GM18951 (cell line): ENCODE results near the gene TTYH3.

Experiments
- POLR2A ChIP-seq: IDR thresholded peaks from 4 replicates; pipeline ENCODE4 v1.6.1; 2011; ENCODE audit warnings: mild to moderate bottlenecking; ENCODE audit not compliant: insufficient read length, insufficient read depth; ENCODE audit errors: extremely low read depth
- in situ Hi-C: fragments of 300-500 bp; cut with MboI; formaldehyde crosslinking; loops from one replicate; pipeline ENCODE4 v1.12.0; 2022; ENCODE audit warnings: low sequenced_read_pairs, mixed read lengths, inconsistent platforms; ENCODE audit not compliant: unreplicated experiment

TTYH3 gene

DNA sequence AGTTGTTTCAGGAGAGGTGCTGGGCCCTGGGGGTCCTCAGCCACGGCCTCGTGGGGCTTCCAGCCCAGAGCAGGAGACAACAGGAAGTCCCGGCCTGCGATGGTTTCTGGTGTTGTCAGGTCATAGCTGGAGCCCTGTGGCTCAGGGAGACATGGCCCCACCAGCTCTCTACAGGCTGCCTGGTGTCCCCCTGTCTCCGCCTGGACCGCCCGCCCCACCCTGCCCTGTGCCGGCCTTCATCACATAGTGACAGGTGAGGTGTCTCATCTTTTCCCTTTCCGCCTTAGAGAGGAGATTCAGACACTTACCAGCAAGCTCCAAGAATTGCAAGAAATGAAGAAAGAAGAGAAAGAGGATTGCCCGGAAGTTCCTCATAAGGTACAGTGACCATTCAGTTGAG lies 37.2 kb upstream of the TTYH3 start:
- no peak for TF ChIP-seq POLR2A
- in situ Hi-C loops = no loop called here

DNA sequence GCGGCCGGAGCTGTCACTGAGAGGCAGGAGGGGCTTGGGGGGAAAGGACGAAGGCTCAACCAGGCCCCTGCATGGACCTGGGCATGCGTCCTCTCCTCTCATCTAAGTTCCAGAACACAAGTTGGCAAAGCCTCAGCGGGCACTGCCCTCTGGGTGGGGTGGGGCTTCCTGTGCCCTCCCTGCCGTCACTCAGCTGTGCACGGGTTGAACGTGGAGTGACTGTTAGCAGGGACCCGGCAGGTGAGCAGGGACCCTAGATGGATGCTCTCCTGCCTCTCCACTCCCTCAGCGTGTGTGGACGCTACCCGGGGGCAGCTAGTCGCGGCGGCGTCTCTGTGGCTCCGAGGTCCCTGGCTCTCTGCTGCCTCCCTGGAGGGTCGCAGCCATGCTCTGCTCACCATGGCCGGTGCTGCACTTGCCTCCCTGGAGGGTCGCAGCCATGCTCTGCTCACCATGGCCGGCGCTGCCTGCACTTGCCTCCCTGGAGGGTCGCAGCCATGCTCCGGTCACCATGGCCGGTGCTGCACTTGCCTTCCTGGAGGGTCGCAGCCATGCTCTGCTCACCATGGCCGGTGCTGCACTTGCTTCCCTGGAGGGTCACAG lies 36.4 kb upstream of the TTYH3 start:
- in situ Hi-C loops = no loop called here
- no peak for TF ChIP-seq POLR2A

DNA sequence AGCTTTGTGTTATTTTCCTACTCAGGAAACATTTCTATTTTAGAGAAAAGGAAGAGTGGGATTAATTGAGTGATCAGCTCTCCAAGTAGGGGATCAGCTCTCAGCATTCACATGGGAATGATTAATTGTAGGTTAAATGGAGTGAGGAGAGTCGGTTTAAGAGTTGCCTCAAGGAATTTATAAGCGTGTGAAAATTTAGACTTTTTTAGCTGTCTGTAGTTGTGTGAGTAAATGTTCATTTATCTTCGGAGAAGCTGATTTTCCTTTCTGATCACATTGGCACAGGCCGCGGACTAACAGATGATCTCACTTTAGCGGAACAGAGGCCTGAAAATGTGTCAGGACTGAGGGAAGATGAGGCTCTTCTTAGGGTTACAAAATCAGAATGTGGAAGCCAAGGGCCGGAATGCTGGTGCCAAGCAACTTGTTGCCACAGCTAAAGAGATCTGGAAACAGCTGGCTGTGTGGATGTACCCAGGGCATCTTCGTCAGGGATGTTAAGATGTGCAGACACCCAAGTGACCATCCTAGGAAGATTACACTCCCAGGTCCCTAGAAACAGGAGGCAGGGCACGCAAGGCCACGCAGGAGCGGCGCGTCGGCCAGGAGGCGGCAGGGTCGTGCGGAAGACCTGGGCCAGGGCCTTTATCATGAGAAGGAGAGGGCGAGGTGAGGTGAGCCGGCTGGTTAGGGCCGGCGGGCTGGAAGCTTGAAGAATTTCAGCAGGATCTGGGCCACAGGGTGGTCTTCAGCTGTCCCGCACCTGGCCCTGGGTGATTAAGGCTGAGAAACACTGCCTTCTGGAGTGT lies 35.1 kb upstream of the TTYH3 start:
- in situ Hi-C loops = no loop called here
- no peak for TF ChIP-seq POLR2A

DNA sequence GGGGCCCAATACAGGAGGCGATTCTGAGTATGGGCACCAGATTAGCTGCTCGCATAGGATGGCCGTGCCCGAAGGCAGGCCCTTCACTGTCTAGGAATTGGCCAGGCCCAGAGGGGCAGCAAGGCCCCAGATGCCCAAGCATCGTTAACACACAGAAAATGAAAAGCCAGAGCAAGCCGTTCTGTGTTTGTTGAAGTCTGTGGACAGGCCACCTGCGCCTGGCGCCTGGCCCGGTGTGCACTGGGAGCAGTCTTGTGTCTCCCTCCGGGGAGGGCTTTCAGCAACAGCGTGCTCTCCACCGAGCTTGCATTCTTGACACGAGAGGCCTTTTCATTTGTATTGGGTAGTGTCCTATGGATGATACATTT lies 34.5 kb upstream of the TTYH3 start:
- in situ Hi-C loops = no loop called here
- no peak for TF ChIP-seq POLR2A

DNA sequence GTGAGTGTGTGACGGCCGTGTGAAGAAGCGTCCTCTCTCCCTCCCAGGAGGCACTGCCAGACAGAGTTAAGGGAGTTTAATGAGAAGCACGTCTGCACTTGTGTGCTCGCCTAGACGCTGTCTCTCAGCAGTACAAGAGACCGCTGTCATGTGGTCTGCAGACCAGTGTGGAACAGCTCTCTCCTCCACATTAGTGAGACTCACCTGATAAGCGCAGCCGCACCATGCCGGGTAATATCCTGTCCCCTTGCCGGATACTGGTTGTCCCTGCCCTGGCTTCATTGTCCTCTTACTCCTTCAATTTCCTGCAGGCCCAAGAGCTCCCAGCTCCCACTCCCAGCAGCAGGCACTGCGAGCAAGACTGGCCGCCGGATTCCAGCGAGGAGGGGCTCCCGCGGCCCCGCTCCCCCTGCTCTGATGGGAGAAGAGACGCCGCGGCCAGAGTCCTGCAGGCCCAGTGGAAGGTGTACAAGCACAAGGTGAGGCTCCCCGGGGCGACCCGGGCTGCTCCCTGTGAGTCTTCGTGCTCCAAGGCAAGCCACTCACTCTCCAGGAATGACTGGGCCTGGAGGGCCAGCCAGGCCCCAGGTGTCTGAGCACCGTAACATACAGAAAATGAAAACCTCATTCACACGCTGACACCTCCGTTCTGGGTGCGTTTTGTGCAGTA lies 33.5 kb upstream of the TTYH3 start:
- TF ChIP-seq POLR2A = no peak
- in situ Hi-C loops = no loop called here

DNA sequence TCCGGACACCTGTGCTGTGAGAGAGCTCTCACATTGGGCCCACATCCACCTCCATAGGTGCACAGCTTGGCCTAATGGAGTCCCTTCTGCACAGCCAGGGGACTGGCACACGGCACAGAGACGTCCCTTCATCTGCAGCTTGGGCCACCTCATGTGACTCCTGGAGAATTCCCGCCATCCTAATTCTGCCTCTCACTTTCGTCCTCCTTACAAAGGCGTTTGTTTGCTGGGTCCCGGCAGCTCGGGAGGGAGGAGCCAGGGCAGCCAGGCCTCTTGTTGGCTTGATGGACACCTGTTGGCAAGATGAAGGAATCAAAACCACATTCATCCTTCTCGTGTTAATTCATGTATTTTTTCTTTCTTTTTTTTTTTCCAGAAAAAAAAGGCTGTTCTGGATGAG lies 30.7 kb upstream of the TTYH3 start:
- in situ Hi-C loops = no loop called here
- TF ChIP-seq POLR2A = no peak

DNA sequence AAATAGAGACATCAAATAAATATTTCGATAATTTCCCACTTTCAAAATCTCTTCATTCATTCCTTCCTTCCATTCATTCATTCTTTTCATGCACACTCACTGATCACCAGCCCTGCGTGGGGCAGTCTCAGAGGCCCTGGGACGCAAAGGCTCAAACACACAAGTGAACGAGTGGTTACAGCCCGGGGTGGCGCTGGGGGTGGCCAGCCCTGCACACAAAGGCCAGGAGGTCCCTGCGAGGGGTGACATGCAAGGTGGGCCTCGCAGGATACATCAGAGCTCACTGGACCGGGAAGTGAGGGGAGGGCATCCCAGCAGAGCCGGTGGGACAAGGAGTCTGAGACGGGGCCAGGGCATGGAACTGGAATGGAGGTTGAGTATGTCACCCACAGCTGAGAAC lies 29.9 kb upstream of the TTYH3 start:
- TF ChIP-seq POLR2A = no peak
- in situ Hi-C loops = no loop called here

DNA sequence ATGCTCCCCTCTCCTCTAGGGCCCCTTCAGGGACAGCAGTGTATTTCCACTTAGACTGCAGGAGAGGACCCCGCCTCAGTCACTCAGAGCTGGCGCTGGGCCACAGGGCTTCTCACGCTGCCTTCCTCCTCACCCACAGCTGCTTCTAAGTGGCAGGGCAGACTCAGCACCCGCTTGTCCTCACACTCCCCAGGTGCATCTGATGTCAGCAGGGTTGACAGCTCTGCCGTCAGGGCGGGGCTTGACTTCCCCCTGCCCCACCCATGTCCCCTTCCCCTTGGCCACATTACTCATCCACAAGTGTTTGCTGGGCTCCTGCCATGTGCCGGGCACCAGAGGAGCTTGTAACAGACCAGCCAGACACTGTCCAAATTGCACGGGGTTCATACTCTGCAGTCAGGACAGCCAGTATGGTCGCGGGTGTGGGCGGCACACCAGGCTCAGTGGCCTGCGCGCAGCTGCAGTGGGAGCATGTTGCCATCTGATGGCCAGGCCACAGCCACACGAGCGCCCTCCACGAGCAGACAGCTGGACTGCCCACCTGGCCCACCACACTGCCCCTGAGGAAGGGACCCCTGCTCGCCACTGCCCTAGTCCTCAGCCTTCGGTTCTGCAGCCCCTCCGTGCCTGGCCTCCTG lies 29.3 kb upstream of the TTYH3 start:
- in situ Hi-C loops = no loop called here
- no peak for TF ChIP-seq POLR2A

DNA sequence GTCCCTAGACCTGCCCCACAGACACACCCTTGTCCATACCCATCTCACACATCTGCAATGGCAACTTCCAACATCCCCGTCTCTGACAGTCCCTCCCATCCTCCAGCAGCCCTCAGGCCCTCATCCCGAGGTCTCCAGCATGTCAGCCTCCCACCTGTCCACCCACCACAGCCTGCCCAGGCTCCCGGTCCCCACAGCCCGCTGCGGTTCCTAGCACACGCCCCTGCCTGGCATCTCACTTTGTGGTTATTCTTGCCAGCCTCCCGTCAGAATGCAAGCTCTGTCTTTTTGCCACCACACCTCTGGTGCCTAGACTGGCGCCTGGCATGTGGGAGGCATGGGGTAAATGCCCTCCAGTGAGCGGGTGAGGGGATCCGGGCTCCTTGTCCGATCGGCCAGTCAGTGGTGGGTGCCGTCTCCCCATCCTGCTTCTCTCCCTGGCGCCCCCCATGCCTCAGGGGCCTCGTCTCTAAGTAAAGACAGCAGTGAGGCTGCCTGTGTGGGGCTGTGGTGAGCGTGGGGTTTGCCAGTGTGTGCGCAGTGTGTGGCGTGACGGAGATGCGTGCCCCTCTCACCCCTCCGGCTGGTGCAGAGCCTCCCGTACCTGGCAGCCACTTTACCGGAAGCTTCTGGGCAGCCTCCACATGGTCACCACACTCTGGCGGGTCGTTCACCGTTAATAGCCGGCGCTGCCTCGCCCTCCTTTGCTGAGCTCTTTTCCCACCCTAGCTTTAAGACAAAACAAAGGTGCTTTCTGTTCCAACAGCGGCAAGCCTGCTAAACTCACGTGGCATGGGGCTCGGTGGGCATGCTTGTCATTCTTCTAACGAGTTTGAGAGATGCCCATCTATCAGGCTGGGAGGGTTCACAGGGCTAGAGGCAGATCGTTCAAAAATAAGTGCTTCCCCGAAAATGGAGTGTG lies 28.5 kb upstream of the TTYH3 start:
- TF ChIP-seq POLR2A = no peak

DNA sequence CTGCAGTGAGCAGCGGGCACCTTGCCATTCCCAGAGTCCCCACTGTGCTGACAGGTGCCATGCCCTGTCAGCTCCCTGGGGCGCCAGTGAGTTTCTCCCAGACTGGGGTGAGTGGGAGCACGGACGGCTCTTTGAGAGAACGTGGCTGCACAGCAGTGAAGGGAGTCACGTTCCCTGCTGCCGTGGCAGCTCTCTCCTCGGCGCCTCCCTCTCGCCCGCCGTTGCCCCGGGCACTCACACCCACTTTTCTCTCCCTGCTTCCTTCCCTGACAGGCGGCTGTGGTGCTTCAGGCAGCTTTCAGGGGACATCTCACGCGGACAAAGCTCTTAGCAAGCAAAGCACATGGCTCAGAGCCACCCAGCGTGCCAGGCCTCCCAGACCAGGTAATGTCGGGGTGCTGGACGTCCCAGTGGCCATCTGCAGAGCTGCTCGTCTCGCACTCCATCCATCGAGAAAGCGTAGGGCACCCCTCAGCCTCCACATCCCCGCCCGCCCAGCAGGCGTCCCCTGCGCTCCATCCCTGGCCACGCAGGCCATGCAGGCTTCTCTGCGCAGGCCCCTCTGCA lies 27.1 kb upstream of the TTYH3 start:
- TF ChIP-seq POLR2A = no peak
- in situ Hi-C loops = no loop called here

More for the DNA sequence above, 28.5 kb upstream of the TTYH3 start:
- in situ Hi-C loops = no loop called here

DNA sequence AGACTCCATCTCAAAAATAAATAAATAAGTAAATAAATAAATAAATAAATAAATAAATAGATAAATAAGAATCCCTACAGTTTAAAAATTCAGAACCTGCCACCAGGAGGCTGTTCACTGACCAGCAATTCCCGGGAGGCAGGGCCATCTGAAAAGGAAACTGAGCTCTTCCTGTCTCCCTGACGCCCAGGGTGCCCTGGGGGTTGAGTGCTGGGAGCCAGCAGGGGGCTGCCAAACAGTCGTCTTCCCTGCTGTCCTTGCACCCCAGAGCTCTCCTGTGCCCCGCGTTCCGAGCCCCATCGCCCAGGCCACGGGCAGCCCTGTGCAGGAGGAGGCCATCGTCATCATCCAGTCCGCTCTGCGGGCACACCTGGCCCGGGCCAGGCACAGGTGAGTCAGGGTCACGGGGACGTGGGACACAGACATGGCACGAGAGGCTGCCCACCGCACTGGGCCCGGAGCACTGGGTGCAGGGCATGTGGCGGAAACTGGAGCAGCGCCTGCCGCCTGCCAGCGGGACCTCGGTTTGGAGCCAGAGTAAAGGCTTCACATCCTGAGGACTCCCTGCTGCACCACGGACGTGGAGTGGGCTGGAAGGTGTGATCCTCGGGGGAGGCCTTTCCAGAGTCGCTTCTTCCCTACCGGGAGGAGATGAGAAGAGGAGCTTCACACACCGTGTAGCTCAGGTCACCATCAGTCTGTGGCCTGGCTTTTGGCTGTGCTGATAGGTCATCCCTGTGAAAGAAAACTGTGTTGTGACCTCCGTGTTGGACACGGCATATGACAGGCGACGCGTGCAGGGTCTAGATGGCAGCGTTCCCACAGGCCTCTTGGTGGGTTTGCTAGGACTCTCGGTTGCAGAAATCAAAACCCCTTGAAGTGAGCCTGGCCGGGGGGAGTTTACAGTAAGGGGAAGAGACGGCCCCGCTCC lies 25.9 kb upstream of the TTYH3 start:
- TF ChIP-seq POLR2A = no peak
- in situ Hi-C loops = no loop called here
